HTR-8/SVneo (cell line): ENCODE measurements around the gene PEX14.

Experiments
- DNase-seq: peaks from one replicate; pipeline ENCODE4 v3.0.0; 2011; ENCODE audit warnings: low spot score, mixed read lengths; ENCODE audit not compliant: insufficient read length
- FAIRE-seq: peaks from 2 replicates; lab custom pipeline; 2011; peaks lifted over from hg19 to GRCh38; lab: Jason Lieb, UNC

PEX14 gene

GRCh38 chr1:10608690-10609089 is 133.9 kb downstream of the PEX14 start:
- DNase-seq (no peak), FAIRE-seq (no peak)

GRCh38 chr1:10610901-10611600 is 136.3 kb downstream of the PEX14 start:
- no peak for DNase-seq
- FAIRE-seq = no peak

- no peak for FAIRE-seq
- DNase-seq = no peak
Observed at GRCh38 chr1:10612436-10613160, 137.8 kb downstream of the PEX14 start.

GRCh38 chr1:10613340-10613739 is 138.6 kb downstream of the PEX14 start:
- no peak for FAIRE-seq

GRCh38 chr1:10613861-10614260 is 139.1 kb downstream of the PEX14 start:
- DNase-seq (no peak), FAIRE-seq (no peak)

More at GRCh38 chr1:10613340-10613739, 138.6 kb downstream of the PEX14 start:
- DNase-seq = no peak

- FAIRE-seq (no peak), DNase-seq (no peak)
Observed at GRCh38 chr1:10614377-10615225, 139.9 kb downstream of the PEX14 start.

- DNase-seq = no peak
- no peak for FAIRE-seq
Observed at GRCh38 chr1:10615332-10615731, 140.6 kb downstream of the PEX14 start.

GRCh38 chr1:10615932-10616671 is 141.4 kb downstream of the PEX14 start:
- no peak for FAIRE-seq
- DNase-seq = no peak

- no peak for FAIRE-seq
- no peak for DNase-seq
Observed at GRCh38 chr1:10616696-10617095, 141.9 kb downstream of the PEX14 start.

- DNase-seq = no peak
- no peak for FAIRE-seq
Observed at GRCh38 chr1:10617318-10617717, 142.6 kb downstream of the PEX14 start.

GRCh38 chr1:10617931-10618885 is 143.5 kb downstream of the PEX14 start:
- FAIRE-seq = no peak

GRCh38 chr1:10620776-10621175 is 146.0 kb downstream of the PEX14 start:
- no peak for FAIRE-seq
- DNase-seq = no peak

More at GRCh38 chr1:10617931-10618885, 143.5 kb downstream of the PEX14 start:
- DNase-seq = no peak

GRCh38 chr1:10621906-10622305 is 147.2 kb downstream of the PEX14 start:
- FAIRE-seq (no peak), DNase-seq (no peak)

GRCh38 chr1:10622910-10623685 is 148.3 kb downstream of the PEX14 start:
- no peak for DNase-seq
- FAIRE-seq = no peak

- FAIRE-seq = no peak
- DNase-seq = no peak
Observed at GRCh38 chr1:10623686-10624145, 149.0 kb downstream of the PEX14 start.

GRCh38 chr1:10624256-10625050 is 149.7 kb downstream of the PEX14 start:
- FAIRE-seq = no peak

GRCh38 chr1:10625076-10625475 is 150.3 kb downstream of the PEX14 start:
- no peak for FAIRE-seq
- DNase-seq = no peak

More at GRCh38 chr1:10624256-10625050, 149.7 kb downstream of the PEX14 start:
- DNase-seq = no peak
